HG03064 (cell line): Measurements from ENCODE around the gene IQSEC3.
A peak's percentile ranks its signal among the peaks of the same experiment; 100 is the strongest.
"Not testable (repeated sequence)": the region's sequence is repeated elsewhere in the genome, so short reads cannot be mapped to it uniquely, and the experiment has no call there.

ENCODE experiments used
- ATAC-seq: cut with Tn5 transposase; IDR thresholded peaks from one replicate; pipeline ENCODE4 v1.9.1; 2021; ENCODE audit warnings: low read depth; ENCODE audit not compliant: unreplicated experiment

The IQSEC3 gene

GRCh38 chr12:52902-53734, 13.4 kb upstream of the IQSEC3 start:
- not testable (repeated sequence) for ATAC-seq

- ATAC-seq = no peak
Measured at GRCh38 chr12:53735-54730, 12.5 kb upstream of the IQSEC3 start.

- no peak for ATAC-seq
Measured at GRCh38 chr12:54750-55535, 11.6 kb upstream of the IQSEC3 start.

- no peak for ATAC-seq
Measured at GRCh38 chr12:56683-57346, 9.8 kb upstream of the IQSEC3 start.

- ATAC-seq = no peak
Measured at GRCh38 chr12:57539-57938, 9.0 kb upstream of the IQSEC3 start.

- ATAC-seq = no peak
Measured at GRCh38 chr12:58832-59231, 7.7 kb upstream of the IQSEC3 start.

- ATAC-seq = not testable (repeated sequence)
Measured at GRCh38 chr12:61845-62244, 4.7 kb upstream of the IQSEC3 start.

- ATAC-seq = not testable (repeated sequence)
Measured at GRCh38 chr12:65491-66063, 990 bp upstream of the IQSEC3 start.

- ATAC-seq = peak; percentile 61
Measured at GRCh38 chr12:66782-67504, 376 bp downstream of the IQSEC3 start.

GRCh38 chr12:69677-70076, 3.1 kb downstream of the IQSEC3 start:
- ATAC-seq = not testable (repeated sequence)

- not testable (repeated sequence) for ATAC-seq
Measured at GRCh38 chr12:70541-70940, 4.0 kb downstream of the IQSEC3 start.

- ATAC-seq = not testable (repeated sequence)
Measured at GRCh38 chr12:72018-72417, 5.5 kb downstream of the IQSEC3 start.

- ATAC-seq = not testable (repeated sequence)
Measured at GRCh38 chr12:74420-75190, 8.0 kb downstream of the IQSEC3 start.

- ATAC-seq = not testable (repeated sequence)
Measured at GRCh38 chr12:75541-75940, 9.0 kb downstream of the IQSEC3 start.

GRCh38 chr12:76102-76501, 9.5 kb downstream of the IQSEC3 start:
- ATAC-seq = not testable (repeated sequence)

- not testable (repeated sequence) for ATAC-seq
Measured at GRCh38 chr12:76551-76950, 10.0 kb downstream of the IQSEC3 start.

- ATAC-seq = not testable (repeated sequence)
Measured at GRCh38 chr12:77101-77719, 10.6 kb downstream of the IQSEC3 start.
